RWPE1 (cell line): Measurements from ENCODE around the gene LCMT2.
A peak's percentile ranks its signal among the peaks of the same experiment; 100 is the strongest.

ENCODE experiments used
- CTCF ChIA-PET: fragments of 350-600 bp; sonication (Branson Sonifier 250); formaldehyde crosslinking; extraction: SDS; loops from one replicate; lab custom pipeline; 2021; lab: Yijun Ruan, JAX
- POLR2A ChIA-PET: fragments of 400-600 bp; formaldehyde crosslinking; extraction: SDS; loops from one replicate; lab custom pipeline; 2020; ENCODE audit warnings: antibody characterized with exemption; ENCODE audit not compliant: low non-redundant PET; lab: Yijun Ruan, JAX
- DNase-seq: peaks from one replicate; pipeline ENCODE4 v3.0.0; 2012; ENCODE audit warnings: low spot score
- H3K27ac ChIP-seq: fragments of 450-650 bp; 2 replicates; pipeline ENCODE4 v1.5.1; 2017
- TF ChIP-seq, protein P1 (sequence below): fragments of 450-650 bp; conservative IDR thresholded peaks from 2 replicates; pipeline ENCODE4 v1.5.1; 2017; ENCODE audit warnings: low read depth, mild to moderate bottlenecking

The LCMT2 gene

GRCh38 chr15:43361313-43361903 lies 31.0 kb upstream of the LCMT2 start:
- DNase-seq, result no peak
- ChIA-PET POLR2A (interaction anchor here (1.0 kb wide), 1 partner anchor 9 kb away, joined by 3 read pairs; no protein-coding TSS in a partner anchor), CTCF (interaction anchor here (0.6 kb wide), 1 partner anchor 370 kb away, joined by 3 read pairs; no protein-coding TSS in a partner anchor)
- TF ChIP-seq, protein P1, sequence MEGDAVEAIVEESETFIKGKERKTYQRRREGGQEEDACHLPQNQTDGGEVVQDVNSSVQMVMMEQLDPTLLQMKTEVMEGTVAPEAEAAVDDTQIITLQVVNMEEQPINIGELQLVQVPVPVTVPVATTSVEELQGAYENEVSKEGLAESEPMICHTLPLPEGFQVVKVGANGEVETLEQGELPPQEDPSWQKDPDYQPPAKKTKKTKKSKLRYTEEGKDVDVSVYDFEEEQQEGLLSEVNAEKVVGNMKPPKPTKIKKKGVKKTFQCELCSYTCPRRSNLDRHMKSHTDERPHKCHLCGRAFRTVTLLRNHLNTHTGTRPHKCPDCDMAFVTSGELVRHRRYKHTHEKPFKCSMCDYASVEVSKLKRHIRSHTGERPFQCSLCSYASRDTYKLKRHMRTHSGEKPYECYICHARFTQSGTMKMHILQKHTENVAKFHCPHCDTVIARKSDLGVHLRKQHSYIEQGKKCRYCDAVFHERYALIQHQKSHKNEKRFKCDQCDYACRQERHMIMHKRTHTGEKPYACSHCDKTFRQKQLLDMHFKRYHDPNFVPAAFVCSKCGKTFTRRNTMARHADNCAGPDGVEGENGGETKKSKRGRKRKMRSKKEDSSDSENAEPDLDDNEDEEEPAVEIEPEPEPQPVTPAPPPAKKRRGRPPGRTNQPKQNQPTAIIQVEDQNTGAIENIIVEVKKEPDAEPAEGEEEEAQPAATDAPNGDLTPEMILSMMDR, result no peak
- H3K27ac ChIP-seq, result no peak overlapping the region

- ChIA-PET POLR2A (no interaction called here), CTCF (no interaction called here)
- H3K27ac ChIP-seq, result no peak overlapping the region
- TF ChIP-seq, protein P1, result no peak
- DNase-seq, result no peak
Measured at GRCh38 chr15:43360821-43361220, 30.4 kb upstream of the LCMT2 start.

GRCh38 chr15:43352693-43353382 lies 22.5 kb upstream of the LCMT2 start:
- DNase-seq, result no peak
- no peak overlapping the region for H3K27ac ChIP-seq
- TF ChIP-seq, protein P1, result no peak
- POLR2A ChIA-PET, result interaction anchor here (0.6 kb wide), 1 partner anchor 447 kb away, joined by 3 read pairs; no protein-coding TSS in a partner anchor
- CTCF ChIA-PET, result interaction anchor here (1.0 kb wide), 1 partner anchor 18 kb away, joined by 3 read pairs; the partner anchor contains the start of genes TUBGCP4 and ZSCAN29

GRCh38 chr15:43347114-43347513 lies 16.7 kb upstream of the LCMT2 start:
- POLR2A ChIA-PET, result no interaction called here
- TF ChIP-seq, protein P1, result no peak
- CTCF ChIA-PET, result interaction anchor here (0.6 to 0.8 kb wide), 2 partner anchors 209 to 1032 kb away, joined by 3 to 7 read pairs; no protein-coding TSS in a partner anchor
- no peak overlapping the region for H3K27ac ChIP-seq
- no peak for DNase-seq

DNA sequence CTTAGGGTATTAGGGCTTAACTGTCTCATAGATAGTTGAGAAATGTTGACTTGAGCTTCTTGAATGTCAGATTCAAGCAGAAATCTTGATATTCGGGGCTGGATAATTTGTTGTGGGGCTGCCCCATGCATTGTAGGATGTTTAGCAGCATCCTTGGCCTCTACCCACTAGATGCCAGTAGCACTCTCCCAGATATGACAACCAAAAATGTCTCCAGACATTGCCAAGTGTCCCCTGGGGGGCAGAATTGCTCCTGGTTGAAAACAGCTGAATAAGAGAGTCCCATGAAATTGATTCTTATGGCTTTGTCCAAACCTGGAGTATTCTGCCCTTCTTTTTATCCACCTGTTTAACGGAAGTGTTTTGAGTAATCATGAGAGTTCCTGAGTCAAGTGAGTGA lies 15.9 kb upstream of the LCMT2 start:
- no peak overlapping the region for H3K27ac ChIP-seq
- DNase-seq, result no peak
- ChIA-PET CTCF (interaction anchor here (0.6 to 0.8 kb wide), 2 partner anchors 81 to 1032 kb away, joined by 3 to 7 read pairs; no protein-coding TSS in a partner anchor), POLR2A (no interaction called here)
- TF ChIP-seq, protein P1, result no peak

- peak overlapping the region; percentile 94 for H3K27ac ChIP-seq
- TF ChIP-seq, protein P1, result no peak
- POLR2A ChIA-PET, result no interaction called here
- CTCF ChIA-PET, result no interaction called here
- no peak for DNase-seq
Measured at GRCh38 chr15:43330780-43331087, 361 bp upstream of the LCMT2 start.
